Glomerular visceral epithelial cell (primary cell): Measurements from ENCODE around the gene STUM.

Experiments used
- DNase-seq: peaks from one replicate; pipeline ENCODE4 v3.0.0-alpha.2; 2016; ENCODE audit errors: extremely low spot score

Gene STUM

DNA sequence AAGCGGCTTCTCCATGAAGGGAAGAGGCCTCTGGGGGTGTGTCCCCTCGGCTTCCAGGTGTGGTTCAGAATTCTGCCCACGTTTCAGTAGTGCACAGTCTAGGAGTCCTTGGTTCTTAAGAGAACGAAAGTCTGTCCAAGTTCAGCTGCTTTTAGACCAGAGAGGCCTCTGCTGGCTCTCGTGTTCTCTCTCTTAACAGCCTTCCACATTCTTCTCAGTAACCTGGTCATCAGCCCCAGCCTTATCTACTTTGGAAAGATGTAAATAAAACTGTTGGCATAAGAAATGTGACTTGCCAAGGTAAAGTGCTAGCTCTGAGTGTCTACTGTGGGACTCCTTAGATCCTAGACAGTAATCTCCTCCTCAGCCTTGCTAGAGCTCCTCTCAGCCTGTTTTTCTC, 15.3 kb upstream of the STUM start:
- no peak for DNase-seq

DNA sequence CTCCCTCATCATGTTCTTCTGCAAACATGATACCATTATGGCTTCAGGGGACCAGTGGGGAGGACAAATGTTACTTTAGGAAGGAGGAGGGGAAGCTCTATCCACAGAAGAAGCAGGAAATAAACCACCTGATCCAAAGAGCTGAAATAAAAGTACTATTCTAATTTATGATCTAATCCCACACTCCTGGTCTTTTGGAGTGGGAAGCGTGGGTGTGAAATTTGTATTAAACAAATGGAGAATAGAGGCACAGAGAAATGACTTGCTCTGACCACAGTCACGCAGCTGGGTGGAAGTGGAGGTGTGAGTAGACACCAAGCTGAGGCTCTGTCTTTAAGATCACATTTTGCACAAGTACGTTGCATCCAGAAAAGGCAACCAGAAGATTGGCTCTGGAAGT, 14.5 kb upstream of the STUM start:
- no peak for DNase-seq

DNA sequence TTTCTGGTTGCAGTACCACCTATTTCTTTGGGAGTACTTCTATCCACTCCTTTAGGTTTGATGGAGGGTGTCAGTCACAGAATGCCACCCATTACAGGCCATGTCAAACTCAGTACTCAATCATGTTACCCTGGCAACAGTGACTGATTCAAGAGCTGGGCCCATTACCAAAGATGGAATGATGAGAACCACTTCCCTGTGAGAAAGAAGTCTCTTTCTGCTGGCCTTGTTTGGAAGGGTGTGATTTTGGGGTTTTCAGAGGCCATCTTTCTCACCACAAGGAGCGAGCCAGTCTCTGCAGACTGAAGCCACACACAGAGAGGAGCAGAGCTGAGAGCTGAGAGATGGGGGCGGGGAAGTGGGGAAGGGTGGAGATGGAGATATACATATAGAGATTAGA, 13.9 kb upstream of the STUM start:
- DNase-seq, result no peak

DNA sequence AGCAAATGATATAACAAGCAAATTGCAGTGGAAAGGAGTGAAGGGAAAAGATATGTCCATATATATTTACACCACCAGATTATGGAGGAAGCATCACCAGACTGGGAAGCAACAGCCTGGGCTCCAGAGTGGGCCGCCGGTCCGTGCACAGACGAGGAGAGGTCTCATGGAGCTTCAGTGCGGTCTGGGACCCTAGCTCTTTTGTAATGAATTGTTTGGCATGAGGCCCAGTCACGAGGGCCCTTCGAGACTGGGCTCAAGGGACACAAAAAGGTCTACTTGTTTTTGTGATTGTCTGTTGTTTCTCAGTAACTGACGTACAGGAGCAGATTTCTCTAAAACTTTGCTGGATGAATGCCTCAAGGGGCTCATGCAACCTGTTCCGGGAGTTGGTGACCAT, 12.9 kb upstream of the STUM start:
- DNase-seq, result no peak

DNA sequence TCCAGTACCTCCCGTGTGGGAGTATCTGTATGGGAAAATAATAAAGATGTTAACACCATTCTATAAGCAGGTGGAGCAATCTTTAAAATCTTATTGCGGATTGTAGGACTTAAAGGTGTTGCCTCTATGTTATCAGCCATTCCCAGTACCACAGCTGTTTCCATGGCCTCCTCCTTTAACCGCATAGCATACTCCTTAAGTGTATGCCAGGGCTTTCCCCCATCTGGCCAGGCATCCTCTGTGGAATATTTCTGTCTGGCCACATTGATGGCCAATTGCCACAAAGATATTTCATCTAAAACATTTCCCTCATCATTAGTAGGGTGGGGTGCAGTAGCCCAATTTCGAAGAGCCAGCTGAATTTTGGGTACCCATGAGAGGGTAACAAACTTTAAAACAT, 7.3 kb upstream of the STUM start:
- DNase-seq, result no peak

DNA sequence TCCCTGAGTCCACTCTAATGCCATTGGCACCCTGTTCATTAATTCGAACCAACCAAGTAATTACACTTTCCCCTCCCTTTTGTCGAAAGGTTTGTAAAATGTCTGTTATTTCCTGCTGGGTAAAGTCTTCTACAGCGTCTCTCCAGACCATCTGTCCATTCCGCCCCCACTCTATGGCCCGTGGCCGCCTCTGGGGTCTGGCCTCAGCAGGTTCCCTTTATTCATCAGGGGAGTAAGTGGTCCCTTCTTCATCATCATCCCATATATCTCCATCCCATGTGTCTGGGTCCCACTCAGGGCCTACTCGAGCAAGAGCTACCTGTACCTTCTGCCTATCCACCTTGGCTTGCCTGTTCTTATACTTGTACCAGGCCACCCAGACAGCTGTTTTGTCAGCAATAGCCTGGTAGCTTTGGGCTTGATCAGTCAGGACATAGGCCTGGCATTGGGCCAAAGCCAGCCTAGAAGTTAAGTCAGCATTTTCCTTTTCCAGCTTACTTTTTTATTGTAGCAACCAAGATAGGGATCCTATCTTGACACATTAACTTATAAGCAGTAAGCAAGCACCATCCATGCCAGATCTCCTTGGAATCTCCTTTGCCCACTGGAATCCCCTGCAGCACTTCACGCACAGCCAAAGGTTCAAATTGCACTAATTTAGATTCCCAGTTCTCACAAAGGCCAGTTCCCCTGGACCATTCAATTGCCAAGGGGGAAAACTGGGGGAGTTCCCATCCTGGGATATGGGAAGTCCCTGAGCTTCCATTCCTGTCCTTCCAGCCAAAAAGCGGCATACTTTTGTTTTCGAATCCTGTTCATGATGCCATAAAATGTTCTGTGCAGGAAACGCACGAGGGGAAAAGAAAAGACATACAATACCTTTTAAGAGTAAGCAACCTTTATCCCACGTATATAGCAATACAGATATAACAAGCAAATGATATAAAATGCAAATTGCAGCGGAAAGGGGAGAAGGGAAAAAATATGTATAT, 6.6 kb upstream of the STUM start:
- DNase-seq, result no peak

DNA sequence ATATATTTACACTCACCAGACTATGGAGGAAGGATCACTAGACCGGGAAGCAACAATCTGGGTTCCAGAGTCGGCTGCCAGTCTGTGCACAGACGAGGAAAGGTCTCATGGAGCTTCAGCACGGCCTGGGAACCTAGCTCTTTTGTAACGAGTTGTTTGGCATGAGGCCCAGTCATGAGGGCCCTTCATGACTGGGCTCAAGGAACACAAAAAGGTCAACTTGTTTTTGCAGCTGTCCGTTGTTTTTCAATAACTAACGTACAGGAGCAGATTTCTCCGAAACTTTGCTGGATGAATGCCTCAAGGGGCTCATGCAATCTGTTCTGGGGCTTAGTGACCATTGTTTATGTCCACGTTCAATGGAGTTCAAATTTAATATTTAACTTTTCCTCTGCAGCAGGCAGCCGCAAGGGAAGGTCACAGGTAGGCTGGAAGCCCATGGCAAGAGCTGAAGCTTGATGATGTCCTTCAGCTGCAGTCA, 5.9 kb upstream of the STUM start:
- no peak for DNase-seq

DNA sequence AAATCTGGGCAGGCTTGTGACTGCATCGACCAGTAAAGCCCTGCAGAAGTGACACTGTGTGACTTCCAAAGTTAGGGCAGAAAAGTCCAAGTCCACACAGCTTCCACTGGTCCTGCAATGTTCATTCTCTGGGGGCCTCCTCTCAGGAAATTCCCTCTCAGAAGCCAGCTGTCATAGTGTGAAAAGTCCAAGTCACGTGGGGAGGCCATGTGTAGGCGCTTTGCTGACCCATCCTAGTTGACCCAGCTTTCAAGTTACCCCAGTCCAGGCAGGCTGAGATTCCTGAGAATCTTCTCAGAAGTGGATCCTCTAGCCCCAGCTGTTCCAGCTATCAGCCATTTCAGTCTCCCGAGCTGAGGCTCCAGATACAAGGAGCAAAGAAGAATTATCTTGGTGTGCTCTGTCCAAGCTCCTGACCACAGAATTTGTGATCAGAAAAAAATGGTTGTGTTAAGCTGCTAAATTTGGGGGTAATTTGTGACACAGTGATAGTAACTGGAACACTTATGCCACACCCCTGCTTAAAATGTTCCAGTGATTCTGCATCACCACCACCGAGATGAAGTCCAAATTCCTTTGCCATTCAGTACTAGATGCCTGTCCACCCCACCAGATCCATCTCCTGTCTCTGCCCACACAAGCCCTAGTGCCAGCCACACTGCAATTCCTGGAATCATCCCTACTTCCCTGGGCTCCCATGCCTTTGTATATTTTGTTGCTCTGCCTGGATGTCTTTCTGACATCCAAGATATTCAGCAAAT, 2.5 kb upstream of the STUM start:
- DNase-seq, result no peak

DNA sequence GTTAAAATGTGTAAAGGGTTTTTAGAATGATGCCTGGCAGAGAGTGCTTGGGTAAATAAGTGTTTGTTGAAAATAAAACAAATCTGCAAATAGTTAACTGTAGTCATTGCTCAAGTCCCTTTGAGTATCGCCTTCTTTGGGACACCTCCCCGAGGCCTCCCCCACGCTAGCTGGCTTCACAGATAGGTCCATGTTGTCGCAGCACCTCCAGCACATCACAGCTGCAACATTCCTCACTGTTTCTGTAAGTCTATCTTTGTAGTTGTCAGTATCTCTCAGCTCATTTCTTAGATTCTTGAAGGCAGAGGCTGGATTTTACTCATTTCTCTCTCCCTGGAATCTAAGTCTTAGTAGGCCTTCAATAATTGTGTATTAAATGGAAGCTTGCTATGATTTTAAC, 1.6 kb upstream of the STUM start:
- DNase-seq, result no peak

DNA sequence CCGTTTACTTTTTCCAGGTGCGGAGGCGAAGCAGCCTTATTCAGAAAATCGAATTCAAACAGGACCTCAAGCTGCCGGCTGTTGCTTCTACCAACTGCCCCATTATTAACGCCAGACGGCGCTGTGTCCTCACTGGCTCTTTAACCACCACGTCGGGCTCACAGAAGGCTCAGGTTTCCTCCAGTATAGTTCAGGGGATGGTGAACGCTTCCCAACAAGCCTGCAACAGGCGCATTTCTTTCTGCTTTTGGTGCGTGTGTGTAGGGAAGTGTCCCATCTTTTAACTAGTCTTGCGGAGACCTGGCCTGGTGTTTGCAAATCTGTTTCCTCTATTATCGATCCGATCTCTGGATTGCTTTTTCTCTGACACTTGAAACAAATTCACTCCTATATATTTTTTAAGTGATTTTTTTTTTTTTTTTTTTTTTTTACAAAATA, 791 bp upstream of the STUM start:
- peak; percentile 81 for DNase-seq

DNA sequence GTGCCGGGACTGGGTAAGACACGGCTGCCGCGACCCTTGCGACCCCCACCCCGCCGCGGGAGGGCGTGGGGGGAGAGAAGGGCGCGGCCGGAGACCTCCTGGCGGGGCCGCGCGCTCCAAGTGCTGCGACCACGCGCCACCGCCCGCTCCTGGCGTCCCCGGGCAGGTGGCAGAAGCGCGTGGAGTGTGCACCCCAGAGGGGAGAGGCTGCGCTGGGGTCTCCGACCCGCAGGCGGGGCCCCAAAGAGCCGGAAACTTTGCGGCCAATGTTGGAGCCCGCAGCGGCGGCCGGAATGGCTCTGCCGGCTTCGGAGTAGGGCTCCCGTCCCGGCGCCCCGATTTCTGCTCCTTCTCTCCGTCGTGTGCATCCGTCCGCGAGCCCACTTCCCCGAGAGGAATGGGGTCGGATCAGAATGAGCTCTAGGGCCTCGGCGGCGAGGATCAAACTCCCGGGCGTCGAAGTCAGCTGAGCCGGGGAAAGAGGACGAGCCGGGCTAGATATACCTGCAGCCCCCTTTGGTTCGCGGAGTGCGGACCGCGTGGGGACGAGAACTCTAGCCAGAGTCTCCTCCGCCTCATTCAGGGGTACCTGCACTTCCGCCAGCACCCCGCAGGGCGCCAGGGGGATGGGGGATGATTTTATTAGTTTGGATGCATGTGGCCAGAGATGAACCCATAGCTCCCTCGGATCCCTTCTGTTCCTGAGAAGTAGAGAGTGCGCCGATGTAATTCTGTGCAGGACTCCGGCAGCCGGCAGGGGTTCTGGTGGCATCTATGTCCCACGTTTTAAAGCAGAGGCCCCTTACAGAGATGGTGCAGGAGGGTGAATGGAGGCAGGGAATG, 751 bp downstream of the STUM start:
- no peak for DNase-seq

DNA sequence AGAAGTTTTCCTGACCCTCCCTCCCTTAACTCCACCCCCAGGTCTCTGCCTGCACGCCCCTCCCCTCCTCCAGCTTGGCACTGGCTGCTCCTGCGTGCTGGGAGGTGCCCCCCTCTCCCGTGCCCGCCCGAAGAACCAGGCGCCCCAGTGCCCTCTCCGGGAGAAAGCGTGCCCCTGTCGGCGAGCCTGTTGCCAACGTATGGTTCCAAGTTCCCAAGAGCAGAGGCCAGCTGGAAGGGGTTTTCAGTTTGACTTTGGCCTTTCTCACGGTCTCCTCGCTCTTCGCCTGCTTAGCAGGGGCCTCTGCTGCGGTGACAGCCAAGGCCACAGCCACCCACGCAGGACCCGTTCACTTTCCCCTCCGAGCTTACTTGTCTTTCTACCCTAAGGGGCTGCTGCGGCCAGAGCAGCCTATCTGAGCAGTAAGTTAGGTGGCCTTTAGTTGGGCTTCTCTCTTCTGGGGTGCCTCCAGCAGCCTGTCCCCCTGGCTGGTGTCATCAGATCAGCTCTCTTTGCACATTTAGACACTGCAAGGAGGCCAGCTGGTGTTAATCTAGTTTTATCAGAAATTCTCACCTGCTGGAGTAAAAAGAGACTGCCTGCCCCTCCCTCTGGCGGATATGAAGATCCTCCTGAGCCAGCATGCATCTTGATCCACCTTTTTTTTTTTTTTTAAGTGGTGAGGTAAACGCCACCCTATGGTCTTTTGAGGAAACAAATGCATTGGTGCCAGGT, 1.5 kb downstream of the STUM start:
- no peak for DNase-seq

DNA sequence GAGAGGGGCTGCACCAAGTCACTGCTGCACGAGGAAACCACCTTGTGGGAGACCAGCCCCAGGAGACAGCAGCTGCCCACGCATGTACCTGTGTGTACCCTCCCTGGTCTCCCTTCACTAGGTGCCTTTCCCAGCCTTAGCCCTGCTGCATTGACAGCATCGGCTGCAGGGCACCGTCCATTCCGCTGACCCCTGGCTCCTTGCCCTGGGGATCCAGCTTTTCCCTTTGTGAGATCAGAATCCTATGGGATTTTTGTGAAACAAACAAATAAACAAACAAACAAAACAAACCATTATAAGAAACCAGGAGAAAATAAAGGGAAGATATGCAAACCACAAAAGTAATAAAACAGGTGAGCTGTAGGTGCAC, 2.1 kb downstream of the STUM start:
- DNase-seq, result no peak

DNA sequence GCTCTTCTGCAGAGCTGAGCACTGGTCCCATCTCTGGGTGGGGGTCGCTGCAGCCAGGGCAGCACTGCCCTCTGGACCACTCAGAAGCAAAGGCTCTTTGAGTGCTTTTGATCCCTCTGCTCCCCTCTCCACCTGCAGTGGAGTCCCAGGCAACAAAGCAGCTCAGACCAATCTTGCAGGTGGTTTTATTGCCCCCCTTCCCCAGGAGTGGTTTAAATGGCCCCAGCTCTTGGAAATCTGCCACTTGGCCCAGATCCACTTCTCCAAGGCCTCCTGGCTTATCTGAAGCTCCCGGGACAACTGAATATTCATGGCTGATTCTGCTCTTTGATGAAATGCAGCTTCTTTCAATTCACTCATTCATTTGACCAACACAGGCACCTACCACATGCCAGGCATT, 2.7 kb downstream of the STUM start:
- DNase-seq, result no peak

DNA sequence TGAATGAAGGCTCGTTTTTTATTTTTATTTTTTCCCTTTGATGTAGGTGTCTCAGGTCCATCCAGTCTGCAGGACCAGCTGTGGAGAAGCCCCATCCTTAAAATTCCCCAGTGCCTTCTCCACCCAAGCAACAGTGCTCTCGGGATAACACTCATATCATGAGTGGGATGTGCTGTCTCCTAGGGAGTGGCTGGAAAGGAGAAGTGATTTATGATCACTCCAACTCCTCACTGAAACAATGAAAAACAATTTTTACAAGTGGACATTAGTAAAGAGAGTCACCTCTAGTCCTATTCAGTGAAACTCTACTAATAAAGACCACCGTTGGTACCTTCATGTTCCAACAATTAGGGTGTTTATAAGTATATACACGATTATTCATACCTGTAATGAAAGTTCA, 3.5 kb downstream of the STUM start:
- no peak for DNase-seq

DNA sequence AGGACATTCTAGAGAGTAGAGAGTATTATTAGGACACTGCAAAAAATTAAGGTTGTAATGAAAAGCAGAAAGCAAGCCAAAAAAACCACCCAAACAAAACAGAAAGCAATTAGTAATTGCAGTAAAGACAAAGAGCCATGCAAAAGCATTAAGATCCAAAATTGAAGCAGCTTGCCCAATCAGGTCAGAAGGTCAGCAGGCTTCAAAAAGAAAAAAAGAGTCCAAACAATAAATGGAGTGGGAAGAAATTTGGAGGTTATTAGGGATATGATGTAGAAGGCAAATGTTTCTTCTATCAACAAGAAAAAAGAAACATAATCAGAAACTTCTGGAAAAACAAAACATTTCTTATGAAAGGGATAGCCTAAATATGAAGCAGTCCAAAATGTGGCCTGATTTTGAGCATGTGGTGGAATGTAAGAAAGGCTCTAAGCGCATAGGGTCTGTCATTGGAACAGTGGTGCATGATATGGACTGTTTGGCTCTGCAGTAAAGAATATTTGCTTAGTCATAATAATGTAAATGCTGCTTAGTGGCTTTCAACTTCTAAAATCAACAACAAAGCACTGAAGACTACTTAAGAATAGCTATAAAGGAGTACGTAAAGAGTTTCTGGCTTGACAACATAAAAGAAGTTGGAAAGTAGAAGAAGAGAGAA, 4.8 kb downstream of the STUM start:
- DNase-seq, result no peak

DNA sequence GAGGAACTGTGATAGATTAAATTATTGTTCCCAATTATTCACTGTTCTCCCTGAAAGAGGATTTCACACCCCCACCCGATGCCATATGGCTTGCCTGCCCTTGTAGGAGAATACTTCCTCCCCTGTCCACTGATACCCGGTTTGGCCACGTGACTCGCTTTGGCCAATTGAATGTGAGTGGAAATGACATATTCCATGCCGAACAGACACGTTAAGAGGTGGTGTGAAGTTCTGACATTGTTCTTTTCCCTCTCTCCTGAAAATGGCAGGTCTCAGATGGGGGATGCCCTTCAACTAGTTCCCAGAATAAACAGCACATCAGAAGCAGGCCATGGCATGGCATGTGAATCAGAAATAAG, 5.3 kb downstream of the STUM start:
- DNase-seq, result no peak

DNA sequence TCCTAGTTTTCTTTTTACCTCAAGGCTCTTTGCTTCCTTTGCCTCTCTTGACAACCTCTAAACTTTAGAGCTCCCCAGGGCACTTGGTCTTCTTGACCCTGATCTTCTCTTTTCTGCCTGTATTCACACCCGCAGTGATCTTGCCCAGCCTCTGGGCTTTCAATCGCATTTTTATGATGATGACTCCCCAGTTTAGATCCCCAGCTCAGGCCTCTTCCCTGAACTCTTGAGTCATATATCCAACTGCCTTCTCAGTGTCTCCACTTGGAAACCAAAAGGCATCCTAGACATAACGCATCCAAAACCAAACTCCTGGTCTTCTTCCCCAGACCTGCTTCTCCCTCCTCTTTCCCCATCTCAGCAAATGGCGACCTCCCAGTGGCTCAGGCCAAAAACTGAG, 6.5 kb downstream of the STUM start:
- DNase-seq, result no peak

DNA sequence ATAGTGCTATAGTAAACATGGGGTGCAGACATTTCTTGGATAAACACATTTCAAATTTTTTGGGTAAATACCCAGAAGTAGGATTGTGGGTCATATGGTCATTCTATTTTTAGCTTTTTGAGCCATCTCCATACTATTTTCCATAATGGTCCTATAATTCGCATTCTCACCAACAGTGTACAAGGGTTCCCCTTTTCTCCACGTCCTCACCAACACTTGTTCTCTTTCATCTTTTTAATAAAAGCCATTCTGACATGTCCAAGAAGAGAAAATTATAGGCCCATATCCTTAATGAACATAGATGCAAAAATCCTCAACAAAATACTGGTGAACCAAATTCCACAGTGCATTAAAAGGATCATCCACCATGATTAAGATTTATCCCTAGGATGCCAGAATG, 8.9 kb downstream of the STUM start:
- DNase-seq, result no peak

DNA sequence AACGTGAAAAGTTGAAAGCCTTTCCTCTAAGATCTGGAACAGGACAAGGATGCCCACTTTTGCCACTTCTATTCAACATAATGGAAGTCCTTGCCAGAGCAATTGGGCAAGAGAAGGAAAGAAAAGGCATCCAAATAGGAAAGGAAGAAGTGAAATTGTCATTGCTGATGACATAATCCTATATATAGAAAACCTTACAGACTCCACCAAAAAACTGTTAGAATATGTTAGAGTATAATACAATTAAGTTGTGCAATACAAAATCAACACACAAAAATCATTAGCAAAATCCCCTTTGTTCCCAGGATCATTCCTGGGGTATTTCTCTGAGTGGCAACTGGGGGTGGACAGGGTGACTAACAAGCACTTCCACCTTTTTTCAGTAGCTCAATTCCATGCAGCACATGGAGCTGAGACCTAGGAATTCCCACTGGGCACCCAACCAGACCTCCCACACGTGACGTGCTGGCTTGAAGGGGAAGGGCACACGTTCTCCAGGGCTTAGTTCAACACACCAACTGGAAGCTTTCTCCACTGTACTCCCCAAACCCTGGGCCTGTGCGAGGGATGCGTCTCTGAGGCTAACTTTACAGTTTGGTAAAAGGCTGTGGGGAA, 9.6 kb downstream of the STUM start:
- no peak for DNase-seq
